ENCODE measurements around the gene FN3K.
"Not testable (repeated sequence)": the region's sequence is repeated elsewhere in the genome, so short reads cannot be mapped to it uniquely, and the experiment has no call there.

The FN3K gene

GRCh38 chr17:82775001-82775823 lies 39.8 kb downstream of the FN3K start:
- DNase-seq: peak in 1 of 4 experiments; percentile 15

GRCh38 chr17:82776454-82776853 lies 41.0 kb downstream of the FN3K start:
- DNase-seq: no peak

GRCh38 chr17:82777778-82778375 lies 42.5 kb downstream of the FN3K start:
- DNase-seq: not testable (repeated sequence)

- no peak for DNase-seq
Measured at GRCh38 chr17:82779541-82779940, 44.1 kb downstream of the FN3K start.

- DNase-seq: no peak
Measured at GRCh38 chr17:82780195-82780594, 44.8 kb downstream of the FN3K start.

GRCh38 chr17:82780971-82781893 lies 45.8 kb downstream of the FN3K start:
- no peak for DNase-seq

- DNase-seq: peak; percentile 45 to 86 (median 76)
Measured at GRCh38 chr17:82781894-82782274, 46.5 kb downstream of the FN3K start.

GRCh38 chr17:82782657-82783207 lies 47.3 kb downstream of the FN3K start:
- no peak for DNase-seq

GRCh38 chr17:82783498-82783897 lies 48.1 kb downstream of the FN3K start:
- DNase-seq: no peak

GRCh38 chr17:82785581-82785980 lies 50.2 kb downstream of the FN3K start:
- DNase-seq: not testable (repeated sequence)

GRCh38 chr17:82786427-82786826 lies 51.0 kb downstream of the FN3K start:
- no peak for DNase-seq

GRCh38 chr17:82787081-82787848 lies 51.9 kb downstream of the FN3K start:
- no peak for DNase-seq

GRCh38 chr17:82788206-82789001 lies 53.0 kb downstream of the FN3K start:
- no peak for DNase-seq

- no peak for DNase-seq
Measured at GRCh38 chr17:82789051-82789592, 53.7 kb downstream of the FN3K start.

- DNase-seq: no peak
Measured at GRCh38 chr17:82789806-82790205, 54.4 kb downstream of the FN3K start.

- no peak for DNase-seq
Measured at GRCh38 chr17:82790391-82790790, 55.0 kb downstream of the FN3K start.

GRCh38 chr17:82791532-82791931 lies 56.1 kb downstream of the FN3K start:
- DNase-seq: no peak

GRCh38 chr17:82793974-82794630 lies 58.7 kb downstream of the FN3K start:
- DNase-seq: no peak

- no peak for DNase-seq
Measured at GRCh38 chr17:82794781-82795482, 59.5 kb downstream of the FN3K start.

- DNase-seq: no peak
Measured at GRCh38 chr17:82795615-82796014, 60.2 kb downstream of the FN3K start.

All from activated naive CD4-positive, alpha-beta T cell (primary cell).